Upper lobe of left lung (tissue), 6 donors: ENCODE results near the gene CCR2. TPM values are rescaled to one million over a fixed set of nuclear protein-coding genes. Genes with fewer than 3 reads are reported as not detected.
A peak's percentile ranks its signal among the peaks of the same experiment; 100 is the strongest.

Experiments used
- ATAC-seq, 2 donors: fragments of 200-7000 bp; cut with Tn5 transposase; one replicate each; pipeline ENCODE4 v1.9.1; 2022; ENCODE audit warnings: mild to moderate bottlenecking in 2 of 2, moderate library complexity in 2 of 2; ENCODE audit not compliant: low FRiP score in 2 of 2
- DNase-seq, 2 donors: peaks; one replicate each; pipeline ENCODE4 v3.0.0-alpha.2; 2019 to 2020
- H3K27ac ChIP-seq, 4 donors: fragments of 200-600 bp; sonication (generic); one replicate each; pipeline ENCODE4 v1.5.1; 2016 to 2019
- H3K27me3 ChIP-seq, 4 donors: fragments of 200-600 bp; sonication (generic); one replicate each; pipeline ENCODE4 v1.5.1; 2017 to 2019
- H3K36me3 ChIP-seq, 4 donors: fragments of 200-600 bp; sonication (generic); one replicate each; pipeline ENCODE4 v1.5.1; 2016 to 2019
- H3K4me1 ChIP-seq, 4 donors: fragments of 200-600 bp; sonication (generic); one replicate each; pipeline ENCODE4 v1.5.1; 2018 to 2019
- H3K4me3 ChIP-seq, 4 donors: fragments of 200-600 bp; sonication (generic); one replicate each; pipeline ENCODE4 v1.5.1; 2017 to 2019; ENCODE audit warnings: mild to moderate bottlenecking in 2 of 4, moderate library complexity in 1 of 4
- H3K9me3 ChIP-seq, 4 donors: fragments of 200-600 bp; sonication (generic); one replicate each; pipeline ENCODE4 v1.5.1; 2018 to 2019
- CTCF ChIP-seq, 6 experiments: fragments of 450-650 bp in 4 of 6; fragments of 200-600 bp in 2 of 6; sonication (generic) in 2 of 6; IDR thresholded peaks; one replicate each; pipeline ENCODE4 v1.5.1; 2016 to 2019; ENCODE audit warnings: antibody characterized with exemption in 6 of 6
- EP300 ChIP-seq, 4 donors: sonication (generic); formaldehyde crosslinking; IDR thresholded peaks; one replicate each; pipeline ENCODE4 v1.5.1; 2017; ENCODE audit warnings: antibody characterized with exemption in 4 of 4, control low read depth in 2 of 4
- POLR2A ChIP-seq, 4 donors: fragments of 450-650 bp; IDR thresholded peaks; one replicate each; pipeline ENCODE4 v1.5.1; 2016 to 2017; ENCODE audit warnings: antibody characterized with exemption in 4 of 4, mild to moderate bottlenecking in 2 of 4
- POLR2AphosphoS5 ChIP-seq, 2 donors: sonication (generic); formaldehyde crosslinking; IDR thresholded peaks; one replicate each; pipeline ENCODE4 v1.5.1; 2017; ENCODE audit warnings: antibody characterized with exemption in 2 of 2
- WGBS, 2 donors: methylation state at CpG; one replicate each; pipeline ENCODE4 v1.1.5; 2017 to 2018; 5-methylcytosine and 5-hydroxymethylcytosine counted together
- total RNA-seq, 6 donors: library from RNA; depleted of rRNA in 4 of 6; stranded (reverse); fragments of >200 nt in 4 of 6; gene quantifications; one replicate each; pipeline versions ENCODE4 v1.1.0 to v1.2.1, GENCODE V29; 2016 to 2021
- donor health status: DM: no; HTN: no; CAD: no; lungs with moderate emphysema.
- donor health status: DM: no; HTN: yes; CAD: no; lungs with severe emphysema.

Gene CCR2
- total RNA-seq, 6 donors from 2014 or later = 2.1 to 27.8 (median 6.6) TPM

- no peaks in the 10 kb centered on the region for H3K9me3 ChIP-seq
- no peak overlapping the region for H3K27ac ChIP-seq
- DNase-seq = no peak
- 71 to 80% methylated on average over 6 of the region's 6 CpGs for WGBS, 2 donors
- ATAC-seq = no peak
- peaks cover 9 to 18% (median 16%) of the 10 kb centered on the region in 4 donors for H3K4me1 ChIP-seq
- no peak for TF ChIP-seq POLR2AphosphoS5 (IDR thresholded peaks at IDR 0.05)
- no peak for TF ChIP-seq CTCF (IDR thresholded peaks at IDR 0.05)
- no peak for TF ChIP-seq POLR2A (IDR thresholded peaks at IDR 0.05)
- TF ChIP-seq EP300 (IDR thresholded peaks at IDR 0.05) = no peak
- no peaks in the 10 kb centered on the region for H3K27me3 ChIP-seq
- H3K4me3 ChIP-seq = no peak overlapping the region
- H3K36me3 ChIP-seq = no peaks in the 10 kb centered on the region
Measured at GRCh38 chr3:46358466-46358865, 4.6 kb downstream of the CCR2 start.

DNA sequence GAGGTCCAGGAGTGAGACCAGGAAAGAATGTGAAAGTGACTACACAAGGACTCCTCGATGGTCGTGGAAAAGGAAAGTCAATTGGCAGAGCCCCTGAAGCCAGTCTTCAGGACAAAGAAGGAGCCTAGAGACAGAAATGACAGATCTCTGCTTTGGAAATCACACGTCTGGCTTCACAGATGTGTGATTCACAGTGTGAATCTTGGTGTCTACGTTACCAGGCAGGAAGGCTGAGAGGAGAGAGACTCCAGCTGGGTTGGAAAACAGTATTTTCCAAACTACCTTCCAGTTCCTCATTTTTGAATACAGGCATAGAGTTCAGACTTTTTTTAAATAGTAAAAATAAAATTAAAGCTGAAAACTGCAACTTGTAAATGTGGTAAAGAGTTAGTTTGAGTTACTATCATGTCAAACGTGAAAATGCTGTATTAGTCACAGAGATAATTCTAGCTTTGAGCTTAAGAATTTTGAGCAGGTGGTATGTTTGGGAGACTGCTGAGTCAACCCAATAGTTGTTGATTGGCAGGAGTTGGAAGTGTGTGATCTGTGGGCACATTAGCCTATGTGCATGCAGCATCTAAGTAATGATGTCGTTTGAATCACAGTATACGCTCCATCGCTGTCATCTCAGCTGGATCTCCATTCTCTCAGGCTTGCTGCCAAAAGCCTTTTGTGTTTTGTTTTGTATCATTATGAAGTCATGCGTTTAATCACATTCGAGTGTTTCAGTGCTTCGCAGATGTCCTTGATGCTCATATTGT lies 6.0 kb downstream of the CCR2 start:
- peak overlapping the region in 1 of 4 donors; percentile 48 for H3K27ac ChIP-seq
- H3K4me3 ChIP-seq = no peak overlapping the region
- ATAC-seq (peak in 1 of 2 donors; percentile 48), DNase-seq (no peak)
- no peaks in the 10 kb centered on the region for H3K36me3 ChIP-seq
- no peaks in the 10 kb centered on the region for H3K27me3 ChIP-seq
- no peaks in the 10 kb centered on the region for H3K9me3 ChIP-seq
- H3K4me1 ChIP-seq = peaks cover 9 to 18% (median 16%) of the 10 kb centered on the region in 4 donors
- 40 to 52% methylated on average over 11 of the region's 11 CpGs for WGBS, 2 donors
- TF ChIP-seq EP300 (IDR thresholded peaks at IDR 0.05) (no peak), POLR2A (IDR thresholded peaks at IDR 0.05) (no peak), POLR2AphosphoS5 (IDR thresholded peaks at IDR 0.05) (no peak), CTCF (IDR thresholded peaks at IDR 0.05) (no peak)

DNA sequence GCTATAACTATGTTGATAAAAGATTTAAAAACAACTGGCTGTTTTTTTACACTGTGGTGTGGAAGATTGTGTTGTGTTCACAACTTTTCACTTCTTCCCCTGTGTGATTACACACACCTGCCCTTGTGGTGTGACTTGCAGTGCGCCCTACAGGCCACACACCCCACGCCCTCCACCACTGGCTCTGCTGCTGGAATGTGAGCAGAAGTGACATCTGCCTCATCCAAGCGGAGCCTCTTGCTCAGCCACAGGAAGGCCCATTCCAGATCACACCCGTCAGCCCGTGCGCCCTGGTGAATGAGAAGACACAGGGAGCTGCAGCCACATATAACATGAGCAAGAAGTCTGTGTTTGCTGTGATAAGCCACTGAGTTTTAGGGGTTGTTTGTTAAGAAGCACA lies 7.0 kb downstream of the CCR2 start:
- WGBS, 2 donors = 61 to 63% methylated on average over 6 of the region's 6 CpGs
- ATAC-seq = peak in 1 of 2 donors; percentile 17

DNA sequence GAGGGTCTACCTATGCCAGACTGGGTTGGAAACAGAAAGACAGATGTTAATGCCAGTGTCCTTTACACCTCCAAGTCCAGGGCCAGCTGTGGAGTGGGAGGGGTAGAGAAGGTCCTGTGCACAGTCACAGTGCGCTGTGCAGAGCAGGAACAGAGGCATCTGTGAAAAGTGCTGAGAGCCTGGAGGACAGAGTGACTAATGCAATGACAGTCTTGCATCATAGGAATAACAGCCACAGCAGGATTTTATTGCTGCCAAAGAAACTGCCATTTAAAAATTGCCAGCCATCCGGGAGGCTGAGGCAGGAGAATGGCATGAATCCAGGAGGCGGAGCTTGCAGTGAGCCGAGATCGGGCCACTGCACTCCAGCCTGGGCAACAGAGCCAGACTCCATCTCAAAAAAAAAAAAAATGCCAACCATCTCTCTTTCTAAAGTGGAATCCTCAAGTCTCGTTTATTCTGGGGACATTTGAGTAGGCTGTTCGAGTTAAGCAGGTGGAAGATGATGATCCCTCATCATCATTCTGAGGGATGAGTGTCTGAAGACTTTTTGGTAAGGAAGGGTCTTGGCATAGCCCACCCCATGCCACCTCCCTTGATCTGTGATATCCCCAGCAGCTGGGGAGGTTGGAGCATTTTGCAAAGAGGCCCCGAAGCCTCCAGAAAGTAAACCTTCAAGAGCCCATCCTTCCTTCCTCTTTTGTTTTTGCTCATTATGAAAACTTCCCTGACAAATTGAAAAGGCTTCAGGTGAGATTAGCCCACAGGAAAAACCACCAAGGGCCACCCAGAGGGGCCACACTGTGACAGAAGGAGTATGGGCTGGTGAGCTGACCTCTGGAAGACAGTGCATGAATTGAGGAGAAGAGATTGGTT lies 7.7 kb downstream of the CCR2 start:
- TF ChIP-seq CTCF (IDR thresholded peaks at IDR 0.05) = no peak
- TF ChIP-seq POLR2A (IDR thresholded peaks at IDR 0.05) = no peak
- no peak for TF ChIP-seq EP300 (IDR thresholded peaks at IDR 0.05)
- peak; percentile 18 to 41 for TF ChIP-seq POLR2AphosphoS5 (IDR thresholded peaks at IDR 0.05)
- no peaks in the 10 kb centered on the region for H3K36me3 ChIP-seq
- no peaks in the 10 kb centered on the region for H3K27me3 ChIP-seq
- ATAC-seq = peak; percentile 70 to 84
- no peak overlapping the region for H3K4me3 ChIP-seq
- peak in 1 of 2 donors; percentile 60 for DNase-seq
- H3K9me3 ChIP-seq = no peaks in the 10 kb centered on the region
- peak overlapping the region in 2 of 4 donors; percentile 12 to 33 for H3K27ac ChIP-seq
- peaks cover 9 to 18% (median 16%) of the 10 kb centered on the region in 4 donors for H3K4me1 ChIP-seq
- 58 to 60% methylated on average over 8 of the region's 8 CpGs for WGBS, 2 donors

More for the DNA sequence above, 7.0 kb downstream of the CCR2 start:
- peak in 1 of 2 donors; percentile 17 for DNase-seq
- H3K9me3 ChIP-seq = no peaks in the 10 kb centered on the region
- TF ChIP-seq POLR2AphosphoS5 (IDR thresholded peaks at IDR 0.05) = no peak
- TF ChIP-seq CTCF (IDR thresholded peaks at IDR 0.05) = no peak
- TF ChIP-seq POLR2A (IDR thresholded peaks at IDR 0.05) = no peak
- no peak for TF ChIP-seq EP300 (IDR thresholded peaks at IDR 0.05)
- no peaks in the 10 kb centered on the region for H3K36me3 ChIP-seq
- peaks cover 9 to 18% (median 16%) of the 10 kb centered on the region in 4 donors for H3K4me1 ChIP-seq
- peak overlapping the region in 1 of 4 donors; percentile 33 for H3K27ac ChIP-seq
- no peaks in the 10 kb centered on the region for H3K27me3 ChIP-seq
- no peak overlapping the region for H3K4me3 ChIP-seq
